NCI-H128 (cell line): ENCODE measurements around the gene SLX4IP.
A peak's percentile ranks its signal among the peaks of the same experiment; 100 is the strongest.

Experiments used
- DNase-seq: peaks from one replicate; lab custom pipeline; 2025; ENCODE audit not compliant: unreplicated experiment; lab: John Stamatoyannopoulos, UW

SLX4IP gene

GRCh38 chr20:10625641-10626040, 190.5 kb downstream of the SLX4IP start:
- DNase-seq = no peak

GRCh38 chr20:10626896-10627295, 191.8 kb downstream of the SLX4IP start:
- DNase-seq = no peak

GRCh38 chr20:10629946-10630650, 195.0 kb downstream of the SLX4IP start:
- no peak for DNase-seq

GRCh38 chr20:10631126-10631525, 196.0 kb downstream of the SLX4IP start:
- DNase-seq = no peak

- no peak for DNase-seq
These were observed 197.8 kb downstream of the SLX4IP start for GRCh38 chr20:10632721-10633509.

GRCh38 chr20:10633718-10634117, 198.6 kb downstream of the SLX4IP start:
- DNase-seq = no peak

- DNase-seq = no peak
These were observed 199.1 kb downstream of the SLX4IP start for GRCh38 chr20:10634211-10634610.

GRCh38 chr20:10634683-10635411, 199.7 kb downstream of the SLX4IP start:
- DNase-seq = no peak

GRCh38 chr20:10635476-10636208, 200.5 kb downstream of the SLX4IP start:
- DNase-seq = no peak

GRCh38 chr20:10636326-10636818, 201.3 kb downstream of the SLX4IP start:
- DNase-seq = no peak

GRCh38 chr20:10637031-10637559, 202.0 kb downstream of the SLX4IP start:
- no peak for DNase-seq

GRCh38 chr20:10637563-10637962, 202.5 kb downstream of the SLX4IP start:
- DNase-seq = peak; percentile 33

- DNase-seq = no peak
These were observed 204.1 kb downstream of the SLX4IP start for GRCh38 chr20:10639077-10639736.

- DNase-seq = no peak
These were observed 204.8 kb downstream of the SLX4IP start for GRCh38 chr20:10639737-10640556.

GRCh38 chr20:10640897-10641296, 205.8 kb downstream of the SLX4IP start:
- no peak for DNase-seq

- no peak for DNase-seq
These were observed 206.4 kb downstream of the SLX4IP start for GRCh38 chr20:10641467-10641866.

GRCh38 chr20:10641893-10642292, 206.8 kb downstream of the SLX4IP start:
- DNase-seq = no peak

- DNase-seq = no peak
These were observed 207.9 kb downstream of the SLX4IP start for GRCh38 chr20:10642856-10643559.

GRCh38 chr20:10643560-10643873, 208.4 kb downstream of the SLX4IP start:
- DNase-seq = no peak
